PC-9 (cell line): ENCODE measurements around the gene AGAP1.

Source experiments
- EZH2 ChIP-seq: fragments of 200-600 bp; sonication (generic); IDR thresholded peaks from 2 replicates; pipeline ENCODE4 v1.8.0; 2017; ENCODE audit warnings: antibody characterized with exemption, low read depth
- TF ChIP-seq, protein P1 (sequence below): fragments of 200-600 bp; sonication (generic); conservative IDR thresholded peaks from 2 replicates; pipeline ENCODE4 v1.6.1; 2017; ENCODE audit warnings: mixed run types, antibody characterized with exemption, mild to moderate bottlenecking, moderate library complexity

DNA sequence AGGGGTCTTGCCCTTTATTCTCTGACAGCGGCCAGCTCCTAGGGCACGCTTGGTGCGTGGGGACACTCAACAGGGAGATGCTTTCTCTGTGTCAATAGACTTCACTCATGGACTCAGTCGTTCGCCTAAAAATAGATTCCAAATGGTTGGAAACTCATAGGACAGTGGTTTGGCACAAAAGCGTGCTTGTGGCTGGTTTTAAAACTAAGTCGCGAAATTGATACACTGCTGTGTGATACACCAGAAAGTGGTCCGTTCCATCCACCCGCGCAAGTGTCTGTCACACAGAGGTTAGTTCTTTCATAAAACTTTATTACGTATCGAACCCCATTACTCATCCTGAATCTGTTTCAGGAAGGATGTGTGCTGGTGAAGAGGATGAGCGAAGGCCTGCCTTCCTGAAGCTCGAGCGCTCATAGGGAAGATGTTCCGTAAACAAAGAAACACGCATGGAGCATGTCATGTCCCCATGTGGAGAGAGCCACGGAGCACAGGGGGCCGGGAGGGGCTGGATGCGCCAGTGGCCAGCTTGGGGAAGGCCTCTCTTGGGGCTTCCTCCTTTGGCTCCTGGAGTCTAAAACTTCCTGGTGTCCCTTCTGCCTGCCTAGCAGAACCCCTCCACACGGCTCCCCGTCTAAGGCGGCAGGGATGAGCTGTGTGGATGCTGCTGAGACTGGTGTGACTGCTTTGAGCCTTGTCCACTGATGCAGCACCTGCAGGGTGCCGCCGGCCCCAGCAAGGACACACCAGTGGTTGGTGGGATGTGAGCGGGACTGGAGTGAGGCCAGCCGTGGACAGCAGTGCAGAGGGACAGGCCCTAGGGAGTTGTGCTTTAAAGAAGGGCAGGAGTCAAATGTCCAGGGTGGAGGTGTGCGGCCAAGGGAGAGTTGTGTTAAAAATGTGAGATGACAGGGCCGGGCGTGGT lies 467.1 kb downstream of the AGAP1 start:
- TF ChIP-seq, protein P1, sequence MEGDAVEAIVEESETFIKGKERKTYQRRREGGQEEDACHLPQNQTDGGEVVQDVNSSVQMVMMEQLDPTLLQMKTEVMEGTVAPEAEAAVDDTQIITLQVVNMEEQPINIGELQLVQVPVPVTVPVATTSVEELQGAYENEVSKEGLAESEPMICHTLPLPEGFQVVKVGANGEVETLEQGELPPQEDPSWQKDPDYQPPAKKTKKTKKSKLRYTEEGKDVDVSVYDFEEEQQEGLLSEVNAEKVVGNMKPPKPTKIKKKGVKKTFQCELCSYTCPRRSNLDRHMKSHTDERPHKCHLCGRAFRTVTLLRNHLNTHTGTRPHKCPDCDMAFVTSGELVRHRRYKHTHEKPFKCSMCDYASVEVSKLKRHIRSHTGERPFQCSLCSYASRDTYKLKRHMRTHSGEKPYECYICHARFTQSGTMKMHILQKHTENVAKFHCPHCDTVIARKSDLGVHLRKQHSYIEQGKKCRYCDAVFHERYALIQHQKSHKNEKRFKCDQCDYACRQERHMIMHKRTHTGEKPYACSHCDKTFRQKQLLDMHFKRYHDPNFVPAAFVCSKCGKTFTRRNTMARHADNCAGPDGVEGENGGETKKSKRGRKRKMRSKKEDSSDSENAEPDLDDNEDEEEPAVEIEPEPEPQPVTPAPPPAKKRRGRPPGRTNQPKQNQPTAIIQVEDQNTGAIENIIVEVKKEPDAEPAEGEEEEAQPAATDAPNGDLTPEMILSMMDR, result no peak
- TF ChIP-seq EZH2, result no peak
